ENCODE measurements around the gene HMGB2.

Gene HMGB2

GRCh38 chr4:173287486-173287885 is 46.7 kb downstream of the HMGB2 start:
- TF ChIP-seq, protein P1, sequence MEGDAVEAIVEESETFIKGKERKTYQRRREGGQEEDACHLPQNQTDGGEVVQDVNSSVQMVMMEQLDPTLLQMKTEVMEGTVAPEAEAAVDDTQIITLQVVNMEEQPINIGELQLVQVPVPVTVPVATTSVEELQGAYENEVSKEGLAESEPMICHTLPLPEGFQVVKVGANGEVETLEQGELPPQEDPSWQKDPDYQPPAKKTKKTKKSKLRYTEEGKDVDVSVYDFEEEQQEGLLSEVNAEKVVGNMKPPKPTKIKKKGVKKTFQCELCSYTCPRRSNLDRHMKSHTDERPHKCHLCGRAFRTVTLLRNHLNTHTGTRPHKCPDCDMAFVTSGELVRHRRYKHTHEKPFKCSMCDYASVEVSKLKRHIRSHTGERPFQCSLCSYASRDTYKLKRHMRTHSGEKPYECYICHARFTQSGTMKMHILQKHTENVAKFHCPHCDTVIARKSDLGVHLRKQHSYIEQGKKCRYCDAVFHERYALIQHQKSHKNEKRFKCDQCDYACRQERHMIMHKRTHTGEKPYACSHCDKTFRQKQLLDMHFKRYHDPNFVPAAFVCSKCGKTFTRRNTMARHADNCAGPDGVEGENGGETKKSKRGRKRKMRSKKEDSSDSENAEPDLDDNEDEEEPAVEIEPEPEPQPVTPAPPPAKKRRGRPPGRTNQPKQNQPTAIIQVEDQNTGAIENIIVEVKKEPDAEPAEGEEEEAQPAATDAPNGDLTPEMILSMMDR (IDR thresholded peaks at IDR 0.05): no peak

GRCh38 chr4:173284463-173284862 is 49.7 kb downstream of the HMGB2 start:
- TF ChIP-seq, protein P1 (IDR thresholded peaks at IDR 0.05): no peak

DNA sequence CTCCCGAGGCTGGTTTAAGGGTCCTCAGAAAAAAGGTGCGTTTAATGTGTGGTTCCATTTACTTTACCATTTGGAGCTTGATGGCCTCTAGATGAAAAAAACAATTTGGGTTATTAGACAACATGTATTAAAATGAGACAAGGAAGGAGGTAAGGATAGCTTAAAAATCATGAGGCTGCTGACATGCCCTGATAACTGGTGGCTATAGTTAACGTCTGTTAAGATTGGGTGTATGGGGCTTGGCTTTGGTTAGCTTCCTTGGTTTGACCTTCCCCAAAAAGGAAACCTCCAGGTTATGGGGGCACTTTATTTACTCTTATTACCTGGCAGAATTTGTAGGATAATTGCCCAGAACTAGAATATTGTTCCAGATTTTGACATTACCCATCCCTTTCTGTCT is 51.5 kb downstream of the HMGB2 start:
- TF ChIP-seq, protein P1 (IDR thresholded peaks at IDR 0.05): no peak

GRCh38 chr4:173282256-173282562 is 51.9 kb downstream of the HMGB2 start:
- TF ChIP-seq, protein P1 (IDR thresholded peaks at IDR 0.05): no peak

- TF ChIP-seq, protein P1 (IDR thresholded peaks at IDR 0.05): no peak
These were observed 52.5 kb downstream of the HMGB2 start for GRCh38 chr4:173281406-173282255.
